HCT116 (cell line): ENCODE measurements around the gene ZNF618. TPM values are rescaled to one million over a fixed set of nuclear protein-coding genes. Genes with fewer than 3 reads are reported as not detected.

Experiments used
- ATAC-seq: fragments of 200-7000 bp; cut with Tn5 transposase; 2 replicates; pipeline ENCODE4 v1.9.1; 2020; ENCODE audit warnings: mild to moderate bottlenecking, moderate library complexity
- BruUV-seq: library from RNA; stranded (reverse); fragments of 400-500 nt; replicated peaks from 2 replicates; lab custom pipeline; 2021; lab: Mats Ljungman, UMichigan
- CTCF ChIA-PET: fragments of 300-600 bp; sonication (Branson Sonifier 250); formaldehyde crosslinking; loops from one replicate; lab custom pipeline; 2021; ENCODE audit warnings: antibody characterized with exemption; lab: Charles Lee
- POLR2A ChIA-PET: fragments of 300-600, 350-600 bp; sonication (Branson Sonifier 250); formaldehyde crosslinking; loops from one replicate; lab custom pipeline; 2021; ENCODE audit warnings: antibody characterized with exemption; lab: Charles Lee
- RAD21 ChIA-PET, 2 experiments: fragments of 300-600 bp; sonication (Branson Sonifier 250); formaldehyde crosslinking; loops; one replicate each; lab custom pipeline; 2023; ENCODE audit warnings: low total read pairs in 2 of 2; ENCODE audit not compliant: uncharacterized antibody in 2 of 2, unreplicated experiment in 2 of 2, low non-redundant PET in 1 of 2; lab: Charles Lee
- DNase-seq: peaks from one replicate; pipeline ENCODE4 v3.0.0-alpha.2; 2010; ENCODE audit warnings: low read depth, low spot score
- H2AFZ ChIP-seq: fragments of 200-600 bp; shearing (Covaris generic), sonication (generic); 2 replicates; pipeline ENCODE4 v1.6.1; 2017; ENCODE audit warnings: low read depth, mixed run types, mixed read lengths, antibody characterized with exemption, low read length; ENCODE audit not compliant: poor library complexity, severe bottlenecking
- H3K27ac ChIP-seq: 2 replicates; pipeline ENCODE4 v1.5.1; 2012; ENCODE audit warnings: low read depth, low read length
- H3K27me3 ChIP-seq: fragments of 200-600 bp; sonication (generic); 2 replicates; pipeline ENCODE4 v1.6.1; 2016; ENCODE audit warnings: mixed run types, low read length, mixed read lengths; ENCODE audit not compliant: insufficient read depth
- H3K36me3 ChIP-seq, 2 experiments: fragments of 200-500 bp in 1 of 2; fragments of 200-600 bp in 1 of 2; sonication (Bioruptor generic) in 1 of 2; sonication (generic) in 1 of 2; 2 replicates each; pipeline versions ENCODE4 v1.5.1 to v1.6.1; 2014 to 2016; ENCODE audit warnings: low read length in 2 of 2, inconsistent platforms in 1 of 2, mixed read lengths in 1 of 2, mixed run types in 1 of 2; ENCODE audit not compliant: insufficient read depth in 2 of 2, control insufficient read depth in 1 of 2
- H3K4me1 ChIP-seq, 2 experiments: fragments of 200-600 bp in 1 of 2; sonication (generic) in 1 of 2; 2 replicates each; pipeline versions ENCODE4 v1.5.1 to v1.6.1; 2012 to 2017; ENCODE audit warnings: low read length in 2 of 2, inconsistent platforms in 1 of 2, mild to moderate bottlenecking in 1 of 2, mixed read lengths in 1 of 2, mixed run types in 1 of 2, moderate library complexity in 1 of 2; ENCODE audit not compliant: insufficient read depth in 2 of 2, control insufficient read depth in 1 of 2
- H3K4me2 ChIP-seq: fragments of 200-600 bp; sonication (generic); 2 replicates; pipeline ENCODE4 v1.6.1; 2017; ENCODE audit warnings: mixed run types, low read length, mixed read lengths
- H3K4me3 ChIP-seq, 2 experiments: fragments of 200-600 bp in 1 of 2; sonication (generic) in 1 of 2; replicated peaks in 1 of 2; 2 replicates each; pipeline ENCODE4 v1.5.1; 2011 to 2016; ENCODE audit warnings: low read length in 2 of 2, control low read depth in 1 of 2, low read depth in 1 of 2, mild to moderate bottlenecking in 1 of 2, mixed read lengths in 1 of 2, mixed run types in 1 of 2
- H3K79me2 ChIP-seq: fragments of 200-600 bp; sonication (generic); 2 replicates; pipeline ENCODE4 v1.6.1; 2017; ENCODE audit warnings: mild to moderate bottlenecking, mixed run types, low read length, moderate library complexity, mixed read lengths; ENCODE audit not compliant: insufficient read depth
- H3K9ac ChIP-seq: fragments of 200-600 bp; sonication (generic); 2 replicates; pipeline ENCODE4 v1.6.1; 2016; ENCODE audit warnings: low read length, mixed read lengths
- H3K9me2 ChIP-seq: fragments of 200-600 bp; sonication (generic), shearing (Covaris generic); 2 replicates; pipeline ENCODE4 v1.6.1; 2017; ENCODE audit warnings: mixed run types, mild to moderate bottlenecking, moderate library complexity; ENCODE audit not compliant: insufficient read depth
- H3K9me3 ChIP-seq, 2 experiments: fragments of 200-500 bp in 1 of 2; fragments of 200-600 bp in 1 of 2; sonication (Bioruptor generic) in 1 of 2; sonication (generic) in 1 of 2; 2 replicates each; pipeline ENCODE4 v1.6.1; 2014 to 2017; ENCODE audit warnings: low read length in 2 of 2, mixed read lengths in 2 of 2, inconsistent platforms in 1 of 2, low read depth in 1 of 2, mild to moderate bottlenecking in 1 of 2, mixed run types in 1 of 2, moderate library complexity in 1 of 2; ENCODE audit not compliant: control insufficient read depth in 1 of 2, insufficient read depth in 1 of 2
- H4K20me1 ChIP-seq: fragments of 200-600 bp; sonication (generic), shearing (Covaris generic); 2 replicates; pipeline ENCODE4 v1.6.1; 2017; ENCODE audit warnings: mixed run types, mild to moderate bottlenecking, moderate library complexity; ENCODE audit not compliant: insufficient read depth
- ATF3 ChIP-seq: IDR thresholded peaks from 2 replicates; pipeline ENCODE4 v1.6.1; 2012
- CBX3 ChIP-seq: IDR thresholded peaks from 2 replicates; pipeline ENCODE4 v1.6.1; 2012; ENCODE audit warnings: low read depth
- CEBPB ChIP-seq: IDR thresholded peaks from 2 replicates; pipeline ENCODE4 v1.6.1; 2012; ENCODE audit warnings: low read depth
- EZH2phosphoT487 ChIP-seq: fragments of 200-600 bp; IDR thresholded peaks from 2 replicates; pipeline ENCODE4 v1.6.1; 2018; ENCODE audit warnings: antibody characterized with exemption, borderline replicate concordance
- FOSL1 ChIP-seq: IDR thresholded peaks from 2 replicates; pipeline ENCODE4 v1.6.1; 2012; ENCODE audit warnings: low read depth
- JUND ChIP-seq: IDR thresholded peaks from 2 replicates; pipeline ENCODE4 v1.6.1; 2012
- POLR2AphosphoS5 ChIP-seq: IDR thresholded peaks from 2 replicates; pipeline ENCODE4 v1.6.1; 2011; ENCODE audit warnings: mild to moderate bottlenecking, low read depth, low read length, moderate library complexity
- SIN3A ChIP-seq: IDR thresholded peaks from 2 replicates; pipeline ENCODE4 v1.6.1; 2012; ENCODE audit warnings: low read depth
- SRF ChIP-seq: IDR thresholded peaks from 2 replicates; pipeline ENCODE4 v1.6.1; 2012; ENCODE audit warnings: low read depth
- TCF7L2 ChIP-seq: IDR thresholded peaks from 2 replicates; pipeline ENCODE4 v1.7.0; 2011; ENCODE audit warnings: borderline replicate concordance, inconsistent platforms; ENCODE audit not compliant: insufficient read depth, insufficient read length; ENCODE audit errors: extremely low read depth
- ZBTB33 ChIP-seq: IDR thresholded peaks from 2 replicates; pipeline ENCODE4 v1.6.1; 2011; ENCODE audit warnings: mild to moderate bottlenecking, low read length, moderate library complexity; ENCODE audit not compliant: insufficient replicate concordance; ENCODE audit errors: extremely low read depth
- ZNF274 ChIP-seq: fragments of 200-500 bp; sonication (Bioruptor generic); IDR thresholded peaks from 2 replicates; pipeline ENCODE4 v1.6.1; 2014; ENCODE audit warnings: mild to moderate bottlenecking, low read depth, low read length, inconsistent platforms
- intact Hi-C: fragments of 100-400 bp; cut with micrococcal nuclease; formaldehyde crosslinking; loops from 2 replicates; pipeline ENCODE4 v1.10.0; 2022
- total RNA-seq: library from RNA; stranded (reverse); gene quantifications from one replicate; pipeline ENCODE4 v1.2.1, GENCODE V29; 2021; ENCODE audit not compliant: unreplicated experiment

ZNF618 gene
- total RNA-seq, 1 experiment from 2014 or later = 13.5 TPM

GRCh38 chr9:113941056-113941455 is 64.9 kb downstream of the ZNF618 start:
- TF ChIP-seq ATF3 (no peak), SIN3A (no peak), FOSL1 (no peak), CBX3 (no peak), EZH2phosphoT487 (no peak), POLR2AphosphoS5 (no peak), ZNF274 (no peak), CEBPB (no peak), ZBTB33 (no peak), SRF (no peak), JUND (no peak), TCF7L2 (no peak)
- CTCF ChIA-PET = no interaction called here

More at GRCh38 chr9:113941056-113941455, 64.9 kb downstream of the ZNF618 start:
- no peak overlapping the region for H2AFZ ChIP-seq
- BruUV-seq = no TSS peak
- no peaks in the 10 kb centered on the region for H4K20me1 ChIP-seq
- intact Hi-C loops = no loop called here
- no peaks in the 10 kb centered on the region for H3K36me3 ChIP-seq
- H3K79me2 ChIP-seq = no peaks in the 10 kb centered on the region
- DNase-seq (no peak), ATAC-seq (no peak)
- no peaks in the 10 kb centered on the region for H3K27me3 ChIP-seq
- no peak overlapping the region for H3K4me3 ChIP-seq
- H3K9ac ChIP-seq = no peak overlapping the region
- ChIA-PET POLR2A (no interaction called here), RAD21 (no interaction called here)
- H3K9me2 ChIP-seq = no peaks in the 10 kb centered on the region
- H3K4me2 ChIP-seq = no peak overlapping the region
- H3K4me1 ChIP-seq = no peaks in the 10 kb centered on the region
- H3K9me3 ChIP-seq = no peaks in the 10 kb centered on the region
- H3K27ac ChIP-seq = no peak overlapping the region
